ENCODE results near the gene PUM1.
"Not testable (repeated sequence)": the region's sequence is repeated elsewhere in the genome, so short reads cannot be mapped to it uniquely, and the experiment has no call there.

The PUM1 gene

GRCh38 chr1:30991862-30992606, 73.5 kb downstream of the PUM1 start:
- DNase-seq = no peak

DNA sequence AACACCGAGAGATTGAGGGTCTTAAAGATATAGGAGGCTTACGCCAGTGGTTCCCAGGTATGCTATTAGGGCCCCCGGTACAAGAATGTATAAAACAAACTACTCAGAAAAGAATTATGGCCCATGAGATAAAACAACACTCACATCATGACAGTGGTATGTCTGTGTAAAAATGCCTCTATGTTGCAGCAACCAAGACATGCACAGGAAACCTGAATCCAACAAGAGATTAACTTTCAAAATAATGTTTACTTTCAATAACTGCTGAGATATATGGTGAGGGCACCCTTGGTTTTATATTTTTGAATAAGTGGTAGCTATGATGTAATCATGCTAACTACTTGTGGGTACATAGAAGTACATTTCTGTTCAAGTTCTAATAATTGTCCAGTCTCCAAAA, 74.9 kb downstream of the PUM1 start:
- DNase-seq = no peak

- DNase-seq = no peak
Measured at GRCh38 chr1:30988045-30988444, 77.5 kb downstream of the PUM1 start.

DNA sequence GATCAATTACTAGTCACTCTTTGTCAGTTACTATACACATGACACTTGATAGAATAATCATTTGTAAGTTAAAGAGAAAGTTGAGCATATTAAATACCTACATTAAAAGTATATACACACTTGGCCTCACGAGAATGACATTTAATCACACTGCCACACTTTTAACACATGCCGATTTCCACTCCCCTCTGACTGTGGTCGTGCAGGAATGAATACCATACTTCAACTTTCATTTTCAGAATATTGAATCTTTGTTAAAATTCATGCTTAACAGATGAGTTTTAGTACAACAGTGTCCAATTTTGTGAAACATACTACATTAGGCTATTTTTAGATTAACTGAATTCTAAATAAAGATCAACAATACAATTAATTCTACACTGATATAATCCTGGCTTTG, 78.8 kb downstream of the PUM1 start:
- DNase-seq = no peak

GRCh38 chr1:30984991-30985503, 80.5 kb downstream of the PUM1 start:
- DNase-seq = no peak

DNA sequence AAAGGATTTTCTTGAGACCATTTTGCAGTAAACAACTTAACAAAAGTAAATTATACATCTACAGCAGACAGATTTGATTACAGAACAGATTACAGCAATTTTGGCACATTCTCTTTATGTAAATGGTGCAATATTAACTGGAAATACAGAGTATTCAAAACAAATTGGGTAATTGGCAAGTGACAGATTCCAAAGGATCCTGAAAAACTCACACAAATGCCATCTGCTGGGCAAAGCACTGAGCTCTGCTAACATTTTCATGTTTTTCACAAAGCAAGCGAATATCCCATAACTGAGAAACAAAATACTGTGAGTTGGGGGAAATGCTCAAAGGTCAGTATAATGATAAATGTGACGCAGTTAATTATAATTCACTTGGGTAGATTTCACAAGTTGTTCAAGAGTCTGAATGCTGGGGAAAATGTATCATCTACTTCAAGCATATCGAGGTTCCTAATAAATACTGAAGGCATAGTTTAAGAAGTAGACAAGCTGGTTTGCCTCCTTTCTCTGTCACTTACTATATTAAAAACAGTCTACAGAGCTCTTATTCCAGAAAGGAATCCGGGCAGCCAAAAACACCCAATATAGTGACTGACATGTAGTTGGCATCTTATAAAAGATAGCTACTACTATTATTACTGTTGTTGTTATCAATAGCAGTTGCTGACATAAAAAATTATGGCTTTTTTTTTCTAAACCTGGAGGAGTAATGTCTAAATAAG, 81.2 kb downstream of the PUM1 start:
- no peak for DNase-seq

DNA sequence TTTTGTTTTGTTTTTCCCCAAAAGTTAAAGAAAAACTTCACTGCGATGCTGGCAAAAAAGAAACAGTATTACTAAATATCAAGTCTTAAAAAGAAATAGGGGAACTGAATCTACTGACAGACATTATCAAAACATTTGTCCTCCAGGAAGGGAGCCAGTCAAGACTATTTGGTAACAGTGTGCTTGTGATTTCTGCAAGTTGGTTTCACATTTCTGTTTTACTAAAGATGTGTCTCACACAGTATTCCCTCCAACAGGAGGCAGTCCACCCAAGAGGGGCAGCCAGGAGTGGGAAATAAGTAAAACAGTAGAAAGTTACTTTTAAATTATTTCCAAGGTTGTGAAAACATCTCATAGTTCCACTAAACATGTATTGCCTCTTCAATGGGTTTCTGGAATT, 82.6 kb downstream of the PUM1 start:
- no peak for DNase-seq

DNA sequence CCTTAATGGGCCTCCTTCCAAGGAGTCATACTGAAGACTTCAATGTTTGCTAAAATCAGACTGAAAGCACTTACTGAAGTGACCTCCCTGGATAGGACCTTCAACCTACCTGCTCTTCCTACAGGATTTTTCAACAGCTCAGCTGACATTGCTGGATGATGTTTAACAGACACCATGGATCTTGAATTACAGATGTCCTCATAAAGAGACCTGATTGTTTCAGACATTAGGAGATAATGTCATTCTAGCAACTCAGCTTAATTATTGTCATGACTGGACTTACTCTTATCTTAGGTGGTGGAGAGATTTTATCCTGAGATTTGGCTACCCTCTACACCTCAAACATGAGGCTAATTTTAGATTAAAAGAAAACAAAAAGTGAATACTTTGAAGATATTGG, 83.1 kb downstream of the PUM1 start:
- no peak for DNase-seq

DNA sequence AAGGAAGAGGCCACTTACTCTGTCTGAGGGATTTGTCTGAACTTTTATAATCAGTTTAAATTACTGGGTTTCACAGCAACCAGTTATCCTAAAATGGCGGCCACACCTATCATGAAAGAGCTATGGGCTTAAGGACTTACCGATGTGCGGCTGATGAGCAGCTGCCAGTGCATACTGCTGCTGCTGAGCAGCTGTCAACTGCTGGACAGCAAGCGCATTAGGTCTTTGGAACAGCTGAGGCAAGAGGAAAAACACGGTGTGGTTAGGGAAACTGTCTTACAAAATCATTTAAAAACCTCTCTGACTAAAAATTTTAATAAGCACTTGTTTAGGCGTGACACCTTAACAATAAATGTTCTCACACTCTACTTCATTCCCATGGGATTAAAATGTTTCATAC, 84.3 kb downstream of the PUM1 start:
- DNase-seq = no peak

DNA sequence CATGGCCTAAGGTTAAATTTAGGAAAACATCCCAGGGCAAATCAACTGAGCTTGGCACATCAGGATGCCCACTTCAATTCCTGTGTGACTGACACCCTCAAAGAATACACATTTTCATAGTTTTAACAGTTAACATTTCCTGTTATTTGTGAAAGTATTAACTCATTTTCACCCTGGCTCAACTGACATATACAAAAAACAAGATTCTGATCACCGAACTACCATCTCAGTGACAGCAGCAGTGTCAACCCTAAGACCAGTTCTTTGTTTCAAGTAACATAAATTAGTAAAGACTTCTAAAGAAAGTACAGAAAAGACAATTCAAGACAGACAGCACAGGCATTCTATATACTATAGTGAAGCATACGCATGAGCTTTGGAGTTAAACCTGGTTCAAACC, 88.0 kb downstream of the PUM1 start:
- no peak for DNase-seq

DNA sequence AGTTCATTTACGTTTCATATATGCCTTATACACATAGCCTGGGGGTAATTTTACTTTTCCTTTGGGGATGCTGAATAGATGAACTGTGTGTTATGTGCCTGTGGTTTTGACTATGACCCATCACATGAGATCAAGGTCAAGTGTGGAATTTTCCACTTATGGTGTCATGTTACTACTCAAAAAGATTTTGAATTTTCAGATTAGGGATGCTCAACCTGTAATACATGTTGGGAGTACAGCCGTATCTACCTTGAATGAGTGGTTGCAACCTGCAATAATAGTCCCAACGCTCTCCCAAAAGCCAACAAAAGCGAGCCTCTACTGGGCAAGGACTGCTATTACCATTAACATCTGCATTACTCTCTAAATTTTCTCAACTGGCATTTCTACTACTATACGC, 88.4 kb downstream of the PUM1 start:
- DNase-seq = no peak

DNA sequence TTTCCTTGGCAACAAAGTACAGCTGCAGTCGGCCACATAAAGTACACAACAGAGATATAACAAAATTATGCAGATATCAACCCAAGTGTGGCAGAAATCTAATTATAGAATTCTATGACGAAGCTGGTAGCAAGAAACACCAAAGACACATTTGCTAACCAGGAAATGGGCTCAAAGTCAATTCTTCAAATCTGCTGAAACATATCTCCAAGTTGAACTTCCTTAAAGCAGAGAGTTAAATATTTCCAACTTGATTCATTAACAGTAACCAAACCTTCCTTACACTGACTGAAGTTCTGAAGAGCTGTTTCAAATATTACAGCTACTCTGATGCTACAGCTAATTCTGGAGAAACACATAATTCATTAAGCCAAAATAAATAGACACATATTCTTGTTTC, 89.4 kb downstream of the PUM1 start:
- DNase-seq = no peak

DNA sequence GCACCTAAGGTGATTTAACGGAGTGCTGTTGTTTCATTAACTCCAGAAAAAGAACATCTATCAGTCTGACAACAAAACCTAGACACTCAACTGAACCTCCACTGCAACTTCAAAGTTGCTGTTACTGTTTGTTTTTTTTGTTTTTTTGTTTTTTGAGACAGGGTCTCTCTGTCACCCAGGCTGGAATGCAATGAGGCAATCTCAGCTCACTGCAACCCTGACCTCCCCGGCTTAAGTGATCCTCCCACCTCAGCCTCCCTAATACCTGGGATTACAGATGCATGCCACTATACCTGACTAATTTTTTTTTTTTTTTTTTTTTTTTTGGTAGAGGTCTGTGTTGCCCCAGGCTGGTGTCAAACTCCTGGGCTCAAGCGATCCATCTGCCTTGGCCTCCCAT, 90.3 kb downstream of the PUM1 start:
- no peak for DNase-seq

- no peak for DNase-seq
Measured at GRCh38 chr1:30974536-30974935, 91.0 kb downstream of the PUM1 start.

DNA sequence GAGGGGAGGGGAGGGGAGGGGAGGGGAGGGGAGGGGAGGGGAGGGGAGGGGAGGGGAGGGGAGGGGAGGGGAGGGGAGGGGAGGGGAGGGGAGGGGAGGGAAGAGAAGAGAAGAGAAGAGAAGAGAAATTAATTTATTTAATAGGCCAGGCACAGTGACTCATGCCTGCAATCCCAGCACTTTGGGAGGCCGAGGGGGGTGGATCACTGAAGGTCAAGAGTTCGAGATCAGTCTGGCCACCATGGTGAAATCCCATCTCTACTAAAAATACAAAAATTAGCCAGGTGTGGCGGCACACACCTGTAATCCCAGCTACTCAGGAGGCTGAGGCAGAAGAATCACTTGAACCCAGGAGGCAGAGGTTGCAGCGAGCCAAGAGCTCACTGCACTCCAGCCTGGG, 93.2 kb downstream of the PUM1 start:
- DNase-seq = not testable (repeated sequence)

- DNase-seq = no peak
Measured at GRCh38 chr1:30971496-30971895, 94.0 kb downstream of the PUM1 start.

GRCh38 chr1:30969903-30970302, 95.6 kb downstream of the PUM1 start:
- no peak for DNase-seq

- DNase-seq = no peak
Measured at GRCh38 chr1:30968220-30968971, 97.1 kb downstream of the PUM1 start.

GRCh38 chr1:30966690-30967369, 98.7 kb downstream of the PUM1 start:
- DNase-seq = no peak

DNA sequence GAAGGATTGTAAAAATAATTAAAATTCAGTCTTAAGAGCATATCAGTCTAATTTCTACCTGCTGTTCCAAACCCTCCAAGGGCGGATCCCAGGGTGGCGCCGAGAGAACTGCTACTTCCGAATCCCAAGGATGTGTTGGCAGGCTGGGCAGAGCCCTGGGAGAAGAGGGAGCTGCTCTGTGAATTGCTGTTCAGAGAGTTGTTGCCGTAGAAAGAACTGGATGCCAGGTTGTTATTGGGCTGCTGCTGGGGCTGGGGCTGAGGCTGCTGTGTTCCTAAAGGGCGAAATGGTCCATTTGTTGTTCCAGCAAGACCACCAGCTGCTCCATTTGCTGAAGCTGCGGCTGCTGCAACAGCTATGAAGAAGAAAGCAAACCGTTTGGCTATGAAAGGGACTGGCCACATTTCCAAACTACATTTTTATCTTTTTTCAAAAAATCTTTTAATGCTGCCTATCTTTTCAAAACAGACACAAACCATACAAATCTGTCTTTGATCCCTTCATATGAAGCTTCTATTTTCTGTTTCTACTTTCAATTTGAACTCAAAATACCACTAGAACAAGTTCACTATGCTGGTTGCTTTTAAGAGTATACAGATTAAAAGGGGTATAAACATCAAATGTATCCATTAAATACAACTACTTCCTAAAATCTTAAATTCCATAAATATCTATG, 99.5 kb downstream of the PUM1 start:
- no peak for DNase-seq

- DNase-seq = no peak
Measured at GRCh38 chr1:30964706-30965105, 100.8 kb downstream of the PUM1 start.
